ENCODE results near the gene HAUS1.

HAUS1 gene

DNA sequence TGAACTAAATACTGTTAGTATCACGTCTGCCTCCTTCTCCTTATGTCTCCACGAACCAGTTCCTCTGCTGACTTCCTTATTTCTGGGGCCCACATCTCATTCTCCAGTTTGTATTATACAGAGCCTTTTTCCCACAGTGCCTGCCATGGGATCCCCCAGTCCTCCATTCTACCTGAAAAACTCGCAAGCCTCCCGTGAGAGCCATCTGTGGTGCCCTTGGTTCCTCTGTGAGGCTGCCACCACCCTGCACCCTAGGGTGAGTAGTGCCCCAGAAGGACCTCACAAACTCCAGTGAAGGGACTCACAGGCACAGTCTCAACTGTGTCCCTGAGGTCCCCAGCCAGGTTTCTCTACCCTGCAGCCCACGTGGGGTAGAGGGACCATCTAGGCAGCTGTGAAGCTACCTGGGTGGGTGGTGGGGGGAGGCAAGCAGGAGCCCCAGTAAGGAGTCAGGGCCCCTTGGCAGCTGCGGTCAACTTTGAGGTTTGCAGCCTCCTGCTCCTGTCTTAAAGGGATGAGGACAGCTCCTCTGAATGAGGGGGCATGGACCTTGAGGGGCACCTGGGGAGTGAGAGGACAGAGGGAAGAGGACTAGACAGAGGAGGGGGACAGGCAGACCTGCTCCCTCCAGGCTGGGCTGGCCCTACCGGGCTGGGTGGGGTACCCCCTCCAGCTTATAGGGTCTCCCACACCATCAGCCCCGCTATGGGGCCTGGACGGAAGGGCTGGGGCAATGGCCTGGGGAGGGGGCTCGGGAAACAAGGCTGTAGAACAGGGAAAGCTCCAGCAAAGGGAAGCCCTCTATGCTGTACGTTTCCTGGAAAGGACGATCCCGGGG is 33.2 kb upstream of the HAUS1 start:
- CTCF ChIA-PET, result interaction anchor here (0.5 kb wide), 1 partner anchor 34 kb away, joined by 4 read pairs; no protein-coding TSS in a partner anchor
- no peak for TF ChIP-seq CTCF (conservative IDR thresholded peaks at IDR 0.05; ENCODE audit: low read depth)
- DNase-seq (ENCODE audit: low spot score), result no peak
- POLR2A ChIA-PET (ENCODE audit: low non-redundant PET), result no interaction called here
- H3K27ac ChIP-seq, result peak overlapping the region; percentile 58

DNA sequence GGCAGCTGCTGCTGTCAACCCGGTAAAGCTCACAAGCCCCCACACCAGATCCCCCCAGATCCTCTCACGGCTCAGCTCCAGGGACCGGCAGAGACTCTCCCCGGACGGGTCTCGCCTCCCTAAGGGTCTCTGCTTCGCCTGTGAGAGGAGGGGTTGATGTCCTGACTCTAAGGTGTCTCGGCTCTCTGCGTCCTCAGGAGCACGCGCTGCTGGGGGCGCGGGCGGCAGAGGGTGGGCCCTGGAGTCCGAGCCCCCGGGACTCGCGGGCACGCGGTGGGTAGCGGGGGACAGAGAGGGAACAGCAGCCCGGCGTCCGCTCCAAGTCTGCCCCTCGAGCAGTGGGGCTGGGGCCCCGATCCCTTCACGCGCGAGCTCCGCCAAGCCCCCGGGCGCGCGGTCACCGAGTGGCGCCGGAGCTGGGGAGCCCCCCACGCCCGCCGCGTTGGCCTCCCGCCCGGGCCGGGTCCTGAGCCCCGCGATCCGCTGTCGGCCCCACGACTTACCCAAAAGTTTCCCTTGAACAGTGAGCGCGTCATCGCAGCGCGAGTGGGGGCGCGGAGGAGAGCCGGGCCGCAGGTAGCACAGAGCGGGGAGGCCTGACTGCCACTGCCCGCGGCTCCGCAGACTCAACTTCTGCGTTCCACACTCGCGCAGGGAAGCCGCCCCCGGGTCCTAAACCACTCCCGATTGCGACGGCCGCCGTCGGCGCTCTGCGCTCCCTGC is 32.4 kb upstream of the HAUS1 start, which contains the start of gene PSTPIP2:
Gene PSTPIP2, minus strand, starts transcription at position 608 of the 723 bp plus-strand sequence. Its CDS starts 72 bp downstream, at position 536.
- peak within 1 kb of the TSS; percentile 58 for H3K27ac ChIP-seq
- CTCF ChIA-PET, result no interaction called here
- no peak for TF ChIP-seq CTCF (conservative IDR thresholded peaks at IDR 0.05; ENCODE audit: low read depth)
- POLR2A ChIA-PET (ENCODE audit: low non-redundant PET), result no interaction called here
- peak; percentile 35 for DNase-seq (ENCODE audit: low spot score)

DNA sequence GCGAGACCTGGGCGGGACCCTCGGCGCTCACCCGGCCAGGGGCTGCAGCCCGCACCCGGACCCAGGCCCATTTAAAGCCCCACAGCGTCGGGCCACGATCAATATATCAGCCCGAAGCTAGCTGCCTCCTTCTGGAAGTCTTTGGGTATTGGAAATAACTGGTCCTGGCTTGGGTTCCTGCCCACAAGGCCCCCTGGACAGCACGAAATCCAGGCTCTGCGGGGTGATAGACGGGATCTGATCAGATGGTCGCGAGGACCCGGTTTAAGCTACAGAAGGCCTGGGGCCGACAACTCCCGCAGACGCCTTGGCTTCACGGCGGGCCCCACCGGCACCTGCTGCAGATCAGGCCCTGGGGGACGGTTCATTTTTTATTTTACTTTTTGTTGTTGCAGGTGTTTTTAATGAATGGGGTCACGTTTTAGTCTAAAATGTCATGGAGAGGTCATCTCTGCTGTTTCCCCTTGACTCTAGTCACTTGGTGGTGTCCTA is 31.8 kb upstream of the HAUS1 start:
- CTCF ChIA-PET, result interaction anchor here (0.7 to 0.8 kb wide), 2 partner anchors 83 to 177 kb away, joined by 3 to 4 read pairs; no protein-coding TSS in a partner anchor
- TF ChIP-seq CTCF (conservative IDR thresholded peaks at IDR 0.05; ENCODE audit: low read depth), result no peak
- no peak for DNase-seq (ENCODE audit: low spot score)
- no peak overlapping the region for H3K27ac ChIP-seq
- POLR2A ChIA-PET (ENCODE audit: low non-redundant PET), result no interaction called here

DNA sequence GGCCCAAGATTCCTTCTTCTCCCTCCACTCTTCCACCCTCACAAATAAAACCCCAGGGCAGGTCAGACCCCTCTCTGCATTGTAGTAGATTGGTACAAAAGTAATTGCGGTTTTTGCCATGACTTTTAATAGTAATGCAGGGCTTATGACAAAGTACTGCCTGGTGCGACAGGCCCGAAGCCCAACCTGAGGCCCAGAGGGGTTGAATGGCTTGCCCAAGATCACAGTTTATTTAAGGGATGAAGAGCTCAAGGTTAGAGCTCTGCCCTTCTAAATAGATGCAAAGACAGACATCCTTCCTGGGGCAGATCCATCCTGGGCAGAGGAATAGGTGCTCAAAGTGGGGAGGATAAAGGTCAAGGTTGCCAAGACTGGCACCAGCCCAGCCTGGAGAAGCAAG is 31.2 kb upstream of the HAUS1 start:
- no peak for TF ChIP-seq CTCF (conservative IDR thresholded peaks at IDR 0.05; ENCODE audit: low read depth)
- POLR2A ChIA-PET (ENCODE audit: low non-redundant PET), result no interaction called here
- no peak for DNase-seq (ENCODE audit: low spot score)
- H3K27ac ChIP-seq, result no peak overlapping the region
- CTCF ChIA-PET, result interaction anchor here (0.7 to 0.8 kb wide), 2 partner anchors 84 to 177 kb away, joined by 3 to 4 read pairs; no protein-coding TSS in a partner anchor

- no peak overlapping the region for H3K27ac ChIP-seq
- TF ChIP-seq CTCF (conservative IDR thresholded peaks at IDR 0.05; ENCODE audit: low read depth), result peak; percentile 74
- ChIA-PET CTCF (interaction anchor here (0.6 kb wide), 4 partner anchors 42 to 161 kb away, joined by 3 to 4 read pairs (median 3); no protein-coding TSS in a partner anchor), POLR2A (ENCODE audit: low non-redundant PET) (no interaction called here)
- no peak for DNase-seq (ENCODE audit: low spot score)
Measured at GRCh38 chr18:46073474-46074331, 30.5 kb upstream of the HAUS1 start.

All from RWPE1 (cell line).